Esophagus squamous epithelium (tissue), 4 donors: Measurements from ENCODE around the gene ATP1B3.

Source experiments
- CTCF ChIP-seq, 6 experiments: fragments of 450-650 bp in 4 of 6; fragments of 200-600 bp in 2 of 6; sonication (generic) in 2 of 6; IDR thresholded peaks; one replicate each; pipeline ENCODE4 v1.5.1; 2016 to 2019; ENCODE audit warnings: antibody characterized with exemption in 6 of 6, mild to moderate bottlenecking in 4 of 6, moderate library complexity in 4 of 6
- POLR2A ChIP-seq, 4 donors: fragments of 450-650 bp; IDR thresholded peaks; one replicate each; pipeline ENCODE4 v1.6.1; 2017; ENCODE audit warnings: antibody characterized with exemption in 4 of 4, mild to moderate bottlenecking in 4 of 4, moderate library complexity in 3 of 4

DNA sequence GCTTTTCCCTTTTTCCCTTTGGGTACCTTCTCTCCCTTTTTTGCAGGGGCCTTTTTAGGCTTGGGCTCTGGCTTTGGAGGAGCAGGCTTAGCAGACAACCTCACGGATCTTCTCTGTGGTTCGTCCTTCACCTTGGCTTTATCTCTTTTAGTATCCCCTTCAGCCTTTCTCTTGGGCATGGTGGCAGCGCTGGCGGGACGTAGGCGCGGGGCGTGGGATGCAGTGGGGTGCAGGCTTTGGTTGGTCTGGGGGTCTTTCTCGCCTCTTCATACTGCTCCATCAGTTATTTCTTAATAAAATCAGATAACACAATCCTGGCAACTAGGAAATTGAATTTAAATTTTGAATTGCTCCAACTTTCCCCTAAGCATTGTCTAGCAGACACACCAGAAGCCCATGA lies 11.3 kb upstream of the ATP1B3 start:
- TF ChIP-seq CTCF (IDR thresholded peaks at IDR 0.05) (no peak), POLR2A (IDR thresholded peaks at IDR 0.05) (no peak)
